OCI-LY3 (cell line): ENCODE measurements around the gene TPX2.

ENCODE experiments used
- EZH2phosphoT487 ChIP-seq: fragments of 200-600 bp; shearing (Covaris generic); IDR thresholded peaks from 2 replicates; pipeline ENCODE4 v1.6.1; 2018; ENCODE audit warnings: antibody characterized with exemption, mixed run types, low read depth
- TF ChIP-seq, protein P1 (sequence below): fragments of 200-600, 300-600 bp; sonication (generic); IDR thresholded peaks from 2 replicates; pipeline ENCODE4 v1.5.1; 2014; ENCODE audit warnings: antibody characterized with exemption, low read length, low read depth

DNA sequence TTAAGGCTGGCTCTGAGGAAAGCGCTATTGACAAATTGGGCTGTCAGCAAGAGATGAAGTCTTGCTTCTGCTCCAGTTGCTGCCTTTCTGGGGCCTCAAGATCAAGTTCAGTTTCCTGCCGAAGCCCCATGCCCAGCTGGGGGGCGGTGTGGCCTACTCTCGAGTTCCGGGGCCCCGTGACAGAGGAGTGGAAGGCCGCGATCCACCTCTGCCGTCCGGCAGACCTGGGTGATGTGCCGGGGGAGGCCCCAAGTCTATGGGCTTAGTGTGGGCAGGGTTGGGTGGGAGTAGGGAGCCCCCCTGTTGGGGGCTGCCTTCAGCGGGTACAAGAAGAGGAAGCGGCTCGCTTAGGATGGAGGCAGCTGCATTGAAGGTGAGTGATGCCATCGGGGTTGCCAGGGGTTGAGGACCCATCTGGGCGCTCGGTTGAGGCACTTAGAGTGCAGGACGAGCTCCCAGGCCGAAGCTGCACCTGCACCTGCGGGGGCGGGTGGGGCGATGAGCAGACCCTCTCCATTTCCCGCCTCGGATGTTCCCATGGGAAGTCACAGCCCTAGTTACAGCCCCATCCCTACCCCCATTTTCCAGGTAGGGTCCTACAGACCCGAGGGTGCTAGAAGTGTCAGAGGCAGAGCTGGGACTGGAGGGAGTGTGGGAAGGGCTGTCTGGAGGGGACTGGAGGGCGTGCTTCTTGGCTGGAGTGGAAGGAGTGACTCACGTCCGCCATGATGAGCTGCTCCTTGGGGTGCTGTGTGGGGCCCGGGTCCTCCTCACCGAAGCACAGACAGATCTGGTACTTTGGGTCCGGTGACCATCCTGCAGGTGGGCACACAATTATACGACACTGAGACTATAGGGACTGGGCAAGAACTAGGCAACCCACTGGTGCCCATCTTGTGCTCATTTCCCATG lies 109.3 kb downstream of the TPX2 start:
- TF ChIP-seq, protein P1, sequence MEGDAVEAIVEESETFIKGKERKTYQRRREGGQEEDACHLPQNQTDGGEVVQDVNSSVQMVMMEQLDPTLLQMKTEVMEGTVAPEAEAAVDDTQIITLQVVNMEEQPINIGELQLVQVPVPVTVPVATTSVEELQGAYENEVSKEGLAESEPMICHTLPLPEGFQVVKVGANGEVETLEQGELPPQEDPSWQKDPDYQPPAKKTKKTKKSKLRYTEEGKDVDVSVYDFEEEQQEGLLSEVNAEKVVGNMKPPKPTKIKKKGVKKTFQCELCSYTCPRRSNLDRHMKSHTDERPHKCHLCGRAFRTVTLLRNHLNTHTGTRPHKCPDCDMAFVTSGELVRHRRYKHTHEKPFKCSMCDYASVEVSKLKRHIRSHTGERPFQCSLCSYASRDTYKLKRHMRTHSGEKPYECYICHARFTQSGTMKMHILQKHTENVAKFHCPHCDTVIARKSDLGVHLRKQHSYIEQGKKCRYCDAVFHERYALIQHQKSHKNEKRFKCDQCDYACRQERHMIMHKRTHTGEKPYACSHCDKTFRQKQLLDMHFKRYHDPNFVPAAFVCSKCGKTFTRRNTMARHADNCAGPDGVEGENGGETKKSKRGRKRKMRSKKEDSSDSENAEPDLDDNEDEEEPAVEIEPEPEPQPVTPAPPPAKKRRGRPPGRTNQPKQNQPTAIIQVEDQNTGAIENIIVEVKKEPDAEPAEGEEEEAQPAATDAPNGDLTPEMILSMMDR: no peak
- TF ChIP-seq EZH2phosphoT487: no peak
